Osteoblast (primary cell): ENCODE results near the gene CLTA. TPM values are rescaled to one million over a fixed set of nuclear protein-coding genes. Genes with fewer than 3 reads are reported as not detected.
A peak's percentile ranks its signal among the peaks of the same experiment; 100 is the strongest.

Source experiments
- DNase-seq: peaks from one replicate; pipeline ENCODE4 v3.0.0; 2011; ENCODE audit warnings: low spot score, mixed read lengths; ENCODE audit not compliant: insufficient read length; ENCODE audit errors: missing footprints
- H2AFZ ChIP-seq: 2 replicates; pipeline ENCODE4 v1.6.0; 2011; ENCODE audit warnings: mild to moderate bottlenecking, low read length
- H3K27ac ChIP-seq: 2 replicates; pipeline ENCODE4 v1.5.1; 2011; ENCODE audit warnings: mild to moderate bottlenecking, low read depth, low read length, moderate library complexity
- H3K27me3 ChIP-seq: 2 replicates; pipeline ENCODE4 v1.6.0; 2012; ENCODE audit warnings: mild to moderate bottlenecking, control low read depth, inconsistent platforms, low read length, moderate library complexity; ENCODE audit not compliant: insufficient read depth
- H3K36me3 ChIP-seq: 2 replicates; pipeline ENCODE4 v1.5.1; 2011; ENCODE audit warnings: mild to moderate bottlenecking, low read length, control low read depth, moderate library complexity; ENCODE audit not compliant: insufficient read depth
- H3K4me1 ChIP-seq: 2 replicates; pipeline ENCODE4 v1.5.1; 2011; ENCODE audit warnings: mild to moderate bottlenecking, low read length, control low read depth, moderate library complexity; ENCODE audit not compliant: insufficient read depth
- H3K4me2 ChIP-seq: 2 replicates; pipeline ENCODE4 v1.6.0; 2011; ENCODE audit warnings: mild to moderate bottlenecking, low read length; ENCODE audit not compliant: insufficient read depth
- H3K4me3 ChIP-seq: fragments of 200-600 bp; sonication (generic); 3 replicates; pipeline ENCODE4 v1.5.1; 2012; ENCODE audit warnings: mild to moderate bottlenecking, low read length, inconsistent platforms; ENCODE audit not compliant: insufficient read depth
- H3K79me2 ChIP-seq: 2 replicates; pipeline ENCODE4 v1.6.0; 2012; ENCODE audit warnings: mild to moderate bottlenecking, low read length, control low read depth, inconsistent platforms; ENCODE audit not compliant: insufficient read depth
- H3K9me3 ChIP-seq: 2 replicates; pipeline ENCODE4 v1.5.1; 2011; ENCODE audit warnings: low read depth, low read length, control low read depth
- H4K20me1 ChIP-seq: 2 replicates; pipeline ENCODE4 v1.6.0; 2012; ENCODE audit warnings: mild to moderate bottlenecking, low read length, control low read depth; ENCODE audit not compliant: insufficient read depth
- total RNA-seq: library from RNA; depleted of rRNA; stranded (reverse); fragments of >200 nt; gene quantifications from 2 replicates; pipeline ENCODE4 v1.2.3, GENCODE V29; 2012
- TF ChIP-seq, protein P1 (sequence below): IDR thresholded peaks from 2 replicates; pipeline ENCODE4 v1.5.1; 2011; ENCODE audit warnings: mild to moderate bottlenecking, low read depth, low read length, moderate library complexity; ENCODE audit errors: extremely low read depth

CLTA gene
- total RNA-seq, 1 donor: 262 TPM

DNA sequence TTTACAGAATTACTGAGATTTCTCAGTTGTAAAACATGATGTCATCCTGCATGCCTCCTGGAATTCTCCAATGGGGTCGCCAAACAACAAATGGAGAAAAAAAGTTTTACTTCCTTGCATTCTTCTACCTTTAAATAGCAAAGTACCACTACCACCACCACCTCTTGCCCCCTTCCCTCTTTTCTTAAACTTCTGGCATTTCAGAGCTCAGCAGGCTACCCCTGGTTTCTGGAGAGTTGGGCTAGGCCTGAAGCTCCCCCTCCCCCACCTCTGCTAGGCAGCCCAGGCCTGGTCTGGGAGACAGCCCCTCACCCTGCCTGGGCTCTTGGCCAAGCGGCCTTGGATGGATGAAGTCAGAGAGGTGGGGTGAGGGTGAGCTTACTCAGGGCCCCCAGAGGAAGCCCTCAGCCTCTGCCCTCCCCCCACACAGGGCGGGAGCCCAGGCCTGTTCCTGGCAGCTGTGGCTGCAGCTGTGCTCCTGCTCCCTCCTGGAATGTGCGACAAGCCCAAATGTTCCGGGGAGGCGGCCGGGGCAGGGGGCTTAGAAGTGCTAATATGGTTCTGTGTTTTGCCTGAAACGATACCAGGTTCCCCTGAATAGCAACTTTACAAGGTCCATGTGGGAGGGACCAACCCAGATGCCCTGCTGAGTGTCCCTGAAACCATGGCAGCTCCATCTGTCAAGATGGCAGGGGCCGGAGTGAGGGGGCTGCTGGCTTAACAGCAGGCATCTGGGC, 27.5 kb upstream of the CLTA start:
- no peaks in the 10 kb centered on the region for H3K27me3 ChIP-seq
- TF ChIP-seq, protein P1, sequence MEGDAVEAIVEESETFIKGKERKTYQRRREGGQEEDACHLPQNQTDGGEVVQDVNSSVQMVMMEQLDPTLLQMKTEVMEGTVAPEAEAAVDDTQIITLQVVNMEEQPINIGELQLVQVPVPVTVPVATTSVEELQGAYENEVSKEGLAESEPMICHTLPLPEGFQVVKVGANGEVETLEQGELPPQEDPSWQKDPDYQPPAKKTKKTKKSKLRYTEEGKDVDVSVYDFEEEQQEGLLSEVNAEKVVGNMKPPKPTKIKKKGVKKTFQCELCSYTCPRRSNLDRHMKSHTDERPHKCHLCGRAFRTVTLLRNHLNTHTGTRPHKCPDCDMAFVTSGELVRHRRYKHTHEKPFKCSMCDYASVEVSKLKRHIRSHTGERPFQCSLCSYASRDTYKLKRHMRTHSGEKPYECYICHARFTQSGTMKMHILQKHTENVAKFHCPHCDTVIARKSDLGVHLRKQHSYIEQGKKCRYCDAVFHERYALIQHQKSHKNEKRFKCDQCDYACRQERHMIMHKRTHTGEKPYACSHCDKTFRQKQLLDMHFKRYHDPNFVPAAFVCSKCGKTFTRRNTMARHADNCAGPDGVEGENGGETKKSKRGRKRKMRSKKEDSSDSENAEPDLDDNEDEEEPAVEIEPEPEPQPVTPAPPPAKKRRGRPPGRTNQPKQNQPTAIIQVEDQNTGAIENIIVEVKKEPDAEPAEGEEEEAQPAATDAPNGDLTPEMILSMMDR: no peak
- no peaks in the 10 kb centered on the region for H4K20me1 ChIP-seq
- peak overlapping the region; percentile 13 for H3K4me3 ChIP-seq
- H3K4me2 ChIP-seq: peak overlapping the region; percentile 35
- H3K4me1 ChIP-seq: peaks cover 66% of the 10 kb centered on the region
- H3K27ac ChIP-seq: peak overlapping the region; percentile 78
- DNase-seq: peak; percentile 82
- H3K79me2 ChIP-seq: no peaks in the 10 kb centered on the region
- H3K36me3 ChIP-seq: no peaks in the 10 kb centered on the region
- peak overlapping the region; percentile 35 for H2AFZ ChIP-seq
- no peaks in the 10 kb centered on the region for H3K9me3 ChIP-seq

- peak overlapping the region; percentile 13 for H3K4me3 ChIP-seq
- no peaks in the 10 kb centered on the region for H3K27me3 ChIP-seq
- no peaks in the 10 kb centered on the region for H3K36me3 ChIP-seq
- DNase-seq: peak; percentile 95
- peak overlapping the region; percentile 35 for H3K4me2 ChIP-seq
- TF ChIP-seq, protein P1: no peak
- peaks cover 66% of the 10 kb centered on the region for H3K4me1 ChIP-seq
- no peaks in the 10 kb centered on the region for H3K9me3 ChIP-seq
- no peaks in the 10 kb centered on the region for H4K20me1 ChIP-seq
- H3K27ac ChIP-seq: peak overlapping the region; percentile 78
- no peak overlapping the region for H2AFZ ChIP-seq
- no peaks in the 10 kb centered on the region for H3K79me2 ChIP-seq
These were observed 26.9 kb upstream of the CLTA start for GRCh38 chr9:36163786-36164170.

DNA sequence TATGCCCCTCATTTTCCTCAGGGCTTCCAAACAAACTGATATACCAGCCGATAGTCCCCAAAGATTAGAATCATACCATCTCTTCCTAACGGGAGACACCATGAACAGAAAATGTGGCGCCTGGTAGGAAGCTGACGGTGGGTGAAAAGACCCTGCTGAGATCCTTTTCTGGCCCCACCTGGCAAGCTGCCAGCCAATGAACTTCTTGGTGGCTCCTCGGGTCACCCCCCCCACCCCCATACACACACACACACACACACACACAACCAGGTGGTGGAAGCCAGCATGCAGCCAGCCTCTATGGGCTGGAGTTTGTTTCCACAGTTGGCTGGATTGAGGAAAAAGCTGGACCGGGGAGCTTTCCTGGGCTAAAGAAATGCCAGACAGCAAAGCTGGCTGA, 26.3 kb upstream of the CLTA start:
- Histone ChIP-seq H3K79me2 (no peaks in the 10 kb centered on the region), H3K36me3 (no peaks in the 10 kb centered on the region), H3K4me2 (no peak overlapping the region), H4K20me1 (no peaks in the 10 kb centered on the region), H3K27me3 (no peaks in the 10 kb centered on the region), H3K27ac (peak overlapping the region; percentile 78), H3K4me3 (no peak overlapping the region), H3K4me1 (peaks cover 61% of the 10 kb centered on the region), H3K9me3 (no peaks in the 10 kb centered on the region), H2AFZ (no peak overlapping the region)
- TF ChIP-seq, protein P1: no peak
- peak; percentile 10 for DNase-seq

- peaks cover 57% of the 10 kb centered on the region for H3K4me1 ChIP-seq
- peak overlapping the region; percentile 78 for H3K27ac ChIP-seq
- H3K4me2 ChIP-seq: no peak overlapping the region
- TF ChIP-seq, protein P1: no peak
- H3K27me3 ChIP-seq: no peaks in the 10 kb centered on the region
- H3K9me3 ChIP-seq: no peaks in the 10 kb centered on the region
- H4K20me1 ChIP-seq: no peaks in the 10 kb centered on the region
- H3K4me3 ChIP-seq: no peak overlapping the region
- no peaks in the 10 kb centered on the region for H3K79me2 ChIP-seq
- H3K36me3 ChIP-seq: no peaks in the 10 kb centered on the region
- no peak overlapping the region for H2AFZ ChIP-seq
- peak; percentile 67 for DNase-seq
These were observed 25.7 kb upstream of the CLTA start for GRCh38 chr9:36164989-36165388.
